NCI-H2227 (cell line): ENCODE measurements around the gene DNM2.

Source experiments
- DNase-seq: peaks from one replicate; lab custom pipeline; 2025; ENCODE audit not compliant: unreplicated experiment; lab: John Stamatoyannopoulos, UW

Gene DNM2

GRCh38 chr19:10769533-10770491 is 51.9 kb downstream of the DNM2 start:
- DNase-seq, result peak; percentile 8

GRCh38 chr19:10773969-10774368 is 56.1 kb downstream of the DNM2 start:
- no peak for DNase-seq

DNA sequence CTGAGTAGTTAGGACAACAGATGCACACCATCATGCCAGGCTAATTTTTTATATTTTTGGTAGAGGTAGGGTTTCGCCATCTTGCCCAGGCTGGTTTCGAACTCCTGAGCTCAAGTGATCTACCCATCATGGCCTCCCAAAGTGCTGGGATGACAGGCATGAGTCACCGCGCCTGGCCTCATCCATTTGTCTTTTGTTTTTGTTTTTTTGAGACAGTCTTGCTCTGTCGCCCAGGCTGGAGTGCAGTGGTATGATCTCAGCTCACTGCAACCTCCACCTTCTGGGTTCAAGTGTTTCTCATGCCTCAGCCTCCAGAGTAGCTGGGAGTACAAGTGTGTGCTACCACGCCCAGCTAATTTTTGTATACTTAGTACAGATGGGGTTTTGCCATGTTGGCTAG is 57.0 kb downstream of the DNM2 start:
- no peak for DNase-seq

DNA sequence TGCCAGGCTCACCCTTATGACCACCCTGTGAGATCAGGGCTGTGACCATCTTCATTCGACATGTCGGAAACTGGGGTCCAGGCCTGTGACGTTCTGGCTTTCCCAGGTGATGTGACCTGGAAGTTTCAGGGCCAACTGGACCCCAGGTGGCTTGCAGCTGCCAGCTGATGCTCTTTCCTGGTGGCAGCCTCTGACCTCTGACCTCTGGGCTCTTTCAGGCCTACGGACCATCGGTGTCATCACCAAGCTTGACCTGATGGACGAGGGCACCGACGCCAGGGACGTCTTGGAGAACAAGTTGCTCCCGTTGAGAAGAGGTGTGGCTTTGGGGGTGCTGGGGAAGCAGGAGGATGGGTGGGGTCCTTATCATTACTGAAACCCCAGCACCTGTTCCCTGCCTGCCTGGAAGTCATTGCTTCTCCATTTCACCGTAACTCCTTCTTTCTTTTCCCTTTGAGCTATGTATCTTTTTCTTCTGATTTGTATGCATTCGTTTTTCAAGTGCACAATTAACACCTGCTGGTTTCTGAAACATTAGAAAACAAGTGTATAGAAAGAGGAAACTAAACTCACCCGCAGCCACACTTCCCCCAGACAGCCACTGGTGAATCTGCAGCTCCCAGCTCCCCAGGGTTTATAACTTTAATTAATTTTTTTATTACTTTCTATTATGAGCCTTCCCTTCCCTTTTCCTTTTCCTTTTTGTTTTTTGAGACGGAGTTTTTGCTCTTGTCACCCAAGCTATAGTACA is 59.2 kb downstream of the DNM2 start:
- DNase-seq, result no peak

DNA sequence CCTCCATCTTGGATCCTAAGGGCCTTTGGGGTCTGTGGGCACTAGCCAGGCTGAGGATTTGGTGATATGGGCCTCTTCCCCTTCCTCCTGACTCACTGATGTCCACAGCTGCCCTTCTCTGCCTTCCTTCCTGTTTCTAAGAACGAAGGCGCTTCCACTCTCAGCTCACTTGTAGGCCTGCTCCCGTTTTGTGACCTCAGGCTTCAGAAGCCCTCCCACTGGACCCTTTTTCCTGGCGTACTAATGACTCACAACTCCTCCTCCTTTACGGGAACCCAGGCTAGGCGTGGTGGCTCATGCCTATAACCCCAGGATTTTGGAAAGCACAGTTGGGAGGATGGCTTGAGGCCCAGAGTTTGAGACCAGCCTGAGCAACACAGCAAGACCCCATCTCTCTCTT is 62.5 kb downstream of the DNM2 start:
- DNase-seq, result no peak

- DNase-seq, result no peak
Measured at GRCh38 chr19:10782795-10783194, 64.9 kb downstream of the DNM2 start.

- DNase-seq, result no peak
Measured at GRCh38 chr19:10784257-10784656, 66.4 kb downstream of the DNM2 start.

DNA sequence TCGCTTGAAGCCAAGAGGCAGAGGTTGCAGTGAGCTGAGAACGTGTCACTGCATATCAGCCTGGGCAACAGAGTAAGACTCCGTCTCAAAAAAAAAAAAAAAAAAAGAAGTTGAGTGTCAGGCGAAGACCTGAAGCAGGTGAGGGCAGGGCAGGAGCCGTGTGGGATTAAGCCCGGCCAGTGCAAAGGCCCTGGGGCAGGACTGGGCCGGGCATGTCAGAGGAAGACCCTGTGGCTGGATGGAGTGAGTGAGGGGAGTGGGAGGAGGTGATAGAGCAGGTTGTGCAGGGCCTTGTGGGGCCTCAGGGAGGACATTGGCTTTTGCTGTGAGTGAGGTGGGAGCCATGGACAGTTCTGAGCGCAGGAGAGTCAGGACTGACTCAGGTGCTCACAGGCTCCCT is 70.3 kb downstream of the DNM2 start:
- no peak for DNase-seq

GRCh38 chr19:10789866-10790265 is 72.0 kb downstream of the DNM2 start:
- no peak for DNase-seq

- DNase-seq, result no peak
Measured at GRCh38 chr19:10796653-10797052, 78.8 kb downstream of the DNM2 start.

GRCh38 chr19:10797078-10797477 is 79.2 kb downstream of the DNM2 start:
- DNase-seq, result no peak

- no peak for DNase-seq
Measured at GRCh38 chr19:10797541-10798256, 79.8 kb downstream of the DNM2 start.

GRCh38 chr19:10800488-10800887 is 82.6 kb downstream of the DNM2 start:
- DNase-seq, result no peak

GRCh38 chr19:10802479-10802878 is 84.6 kb downstream of the DNM2 start:
- DNase-seq, result no peak

- DNase-seq, result no peak
Measured at GRCh38 chr19:10803252-10803651, 85.4 kb downstream of the DNM2 start.

- DNase-seq, result no peak
Measured at GRCh38 chr19:10805065-10805757, 87.3 kb downstream of the DNM2 start.

- no peak for DNase-seq
Measured at GRCh38 chr19:10805758-10806247, 87.9 kb downstream of the DNM2 start.

DNA sequence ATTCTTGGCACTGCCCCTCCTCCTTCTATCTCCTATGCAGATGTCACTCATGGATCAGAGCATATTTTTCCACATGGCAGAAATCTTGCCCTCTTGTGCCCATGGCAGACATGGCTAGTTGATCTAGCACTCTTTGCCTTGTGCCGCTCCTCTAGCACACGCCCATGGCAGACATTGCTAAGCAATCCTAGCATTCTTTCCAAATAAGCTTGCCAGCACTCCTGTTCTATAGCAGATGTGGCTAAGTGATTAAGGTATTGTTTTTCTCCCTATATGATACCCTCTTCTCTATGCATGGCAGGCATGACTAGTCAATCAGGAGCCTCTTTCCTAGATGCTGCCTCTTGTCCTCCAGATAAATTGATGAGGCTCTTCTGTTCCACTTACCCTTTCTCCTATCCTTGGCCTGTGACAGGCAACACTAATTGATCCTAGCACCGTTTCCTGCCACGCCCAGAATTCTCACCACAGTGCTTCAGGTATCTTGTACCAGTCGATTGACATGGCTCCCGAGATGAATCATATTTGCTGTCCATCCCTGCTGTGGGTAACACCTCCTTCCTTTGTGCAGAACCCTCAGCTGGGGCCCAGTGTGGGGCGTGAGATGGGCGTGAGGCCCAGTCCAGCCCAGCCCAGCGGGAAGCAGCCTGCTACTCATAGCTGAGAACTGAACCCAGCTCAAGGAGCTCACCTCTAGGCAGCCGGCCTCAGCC is 91.2 kb downstream of the DNM2 start:
- DNase-seq, result peak; percentile 25

DNA sequence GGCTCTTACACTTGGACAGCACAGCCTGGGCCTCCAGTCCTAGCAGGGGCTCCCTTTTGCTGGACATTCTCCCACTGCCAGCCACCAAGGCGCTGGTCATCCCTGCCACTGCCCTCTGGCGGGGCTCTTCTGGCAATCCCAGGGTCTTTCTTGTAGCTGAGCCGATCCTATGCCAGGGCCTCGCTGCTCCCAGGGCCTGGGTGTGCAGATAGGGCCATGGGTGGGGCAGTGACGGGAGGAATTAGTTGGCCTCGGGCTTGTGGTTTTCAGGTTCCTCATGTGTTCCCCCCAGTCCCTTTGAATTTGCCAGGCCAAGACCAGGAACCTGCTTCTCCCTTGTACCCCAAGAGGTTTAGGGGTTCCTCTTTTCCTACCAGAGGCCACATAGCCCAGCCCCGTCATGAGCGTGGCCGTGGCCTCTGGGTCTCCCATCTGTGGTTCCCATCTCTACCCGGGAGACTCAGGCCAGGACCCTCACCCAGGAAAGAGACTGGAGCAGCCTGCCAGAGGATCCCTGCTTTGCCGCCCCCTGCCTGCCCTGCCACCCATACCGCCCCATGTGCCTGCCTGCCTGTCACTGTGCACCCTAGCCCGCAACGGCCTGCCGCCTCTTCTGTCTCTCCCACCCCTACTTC is 91.9 kb downstream of the DNM2 start:
- DNase-seq, result no peak
